ENCODE data around the gene PMF1. TPM values are rescaled to one million over a fixed set of nuclear protein-coding genes. Genes with fewer than 3 reads are reported as not detected.

PMF1 gene
- total RNA-seq, 2 donors from 2014 or later, result 26.4 to 33.2 TPM

- no peaks in the 10 kb centered on the region for H3K27me3 ChIP-seq (replicated peaks; ENCODE audit: insufficient read depth)
- peaks cover 66% of the 10 kb centered on the region for H3K36me3 ChIP-seq
- ATAC-seq (ENCODE audit: insufficient number of reproducible peaks, low FRiP score, low read depth), result no peak
- DNase-seq (ENCODE audit: low spot score), result no peak
- no peak overlapping the region for H3K27ac ChIP-seq
- H3K9me3 ChIP-seq, result no peaks in the 10 kb centered on the region
- no peak overlapping the region for H3K4me3 ChIP-seq
- TF ChIP-seq CTCF (IDR thresholded peaks at IDR 0.05), result no peak
- H3K4me1 ChIP-seq (ENCODE audit: control insufficient read depth in 1 of 2, low read depth in 2 of 2), result no peaks in the 10 kb centered on the region
Measured at GRCh38 chr1:156253634-156254033, 40.8 kb downstream of the PMF1 start.

- Histone ChIP-seq H3K36me3 (peaks cover 75% of the 10 kb centered on the region), H3K4me1 (ENCODE audit: control insufficient read depth in 1 of 2, low read depth in 2 of 2) (no peaks in the 10 kb centered on the region), H3K27ac (no peak overlapping the region), H3K4me3 (no peak overlapping the region), H3K9me3 (no peaks in the 10 kb centered on the region), H3K27me3 (replicated peaks; ENCODE audit: insufficient read depth) (no peaks in the 10 kb centered on the region)
- no peak for ATAC-seq (ENCODE audit: insufficient number of reproducible peaks, low FRiP score, low read depth)
- no peak for DNase-seq (ENCODE audit: low spot score)
- no peak for TF ChIP-seq CTCF (IDR thresholded peaks at IDR 0.05)
Measured at GRCh38 chr1:156257711-156258110, 44.9 kb downstream of the PMF1 start.

- ATAC-seq (ENCODE audit: insufficient number of reproducible peaks, low FRiP score, low read depth) (no peak), DNase-seq (ENCODE audit: low spot score) (no peak)
- Histone ChIP-seq H3K27ac (no peak overlapping the region), H3K4me3 (no peak overlapping the region), H3K27me3 (replicated peaks; ENCODE audit: insufficient read depth) (no peaks in the 10 kb centered on the region), H3K9me3 (no peaks in the 10 kb centered on the region), H3K36me3 (peaks cover 75% of the 10 kb centered on the region), H3K4me1 (ENCODE audit: control insufficient read depth in 1 of 2, low read depth in 2 of 2) (no peaks in the 10 kb centered on the region)
- no peak for TF ChIP-seq CTCF (IDR thresholded peaks at IDR 0.05)
Measured at GRCh38 chr1:156258859-156259258, 46.1 kb downstream of the PMF1 start.

GRCh38 chr1:156259805-156260204 is 47.0 kb downstream of the PMF1 start:
- ATAC-seq (ENCODE audit: insufficient number of reproducible peaks, low FRiP score, low read depth), result no peak
- Histone ChIP-seq H3K4me1 (ENCODE audit: control insufficient read depth in 1 of 2, low read depth in 2 of 2) (no peaks in the 10 kb centered on the region), H3K27me3 (replicated peaks; ENCODE audit: insufficient read depth) (no peaks in the 10 kb centered on the region), H3K27ac (no peak overlapping the region), H3K36me3 (peaks cover 68% of the 10 kb centered on the region), H3K4me3 (no peak overlapping the region), H3K9me3 (no peaks in the 10 kb centered on the region)
- TF ChIP-seq CTCF (IDR thresholded peaks at IDR 0.05), result no peak
- no peak for DNase-seq (ENCODE audit: low spot score)

- H3K27me3 ChIP-seq (replicated peaks; ENCODE audit: insufficient read depth), result no peaks in the 10 kb centered on the region
- peaks cover 78% of the 10 kb centered on the region for H3K36me3 ChIP-seq
- H3K9me3 ChIP-seq, result no peaks in the 10 kb centered on the region
- DNase-seq (ENCODE audit: low spot score) (no peak), ATAC-seq (ENCODE audit: insufficient number of reproducible peaks, low FRiP score, low read depth) (no peak)
- TF ChIP-seq CTCF (IDR thresholded peaks at IDR 0.05), result no peak
- no peaks in the 10 kb centered on the region for H3K4me1 ChIP-seq (ENCODE audit: control insufficient read depth in 1 of 2, low read depth in 2 of 2)
- no peak overlapping the region for H3K4me3 ChIP-seq
- no peak overlapping the region for H3K27ac ChIP-seq
Measured at GRCh38 chr1:156260896-156261295, 48.1 kb downstream of the PMF1 start.

Measured in thoracic aorta (tissue), 2 donors.